ENCODE measurements around the gene MTA1.
A peak's percentile ranks its signal among the peaks of the same experiment; 100 is the strongest.

Gene MTA1

GRCh38 chr14:105387530-105387922 lies 32.1 kb upstream of the MTA1 start:
- no peak for DNase-seq

GRCh38 chr14:105388110-105388951 lies 31.3 kb upstream of the MTA1 start:
- no peak for DNase-seq

- no peak for DNase-seq
Observed at GRCh38 chr14:105388976-105389375, 30.7 kb upstream of the MTA1 start.

GRCh38 chr14:105389534-105389933 lies 30.1 kb upstream of the MTA1 start:
- DNase-seq, result no peak

- no peak for DNase-seq
Observed at GRCh38 chr14:105389976-105390848, 29.4 kb upstream of the MTA1 start.

GRCh38 chr14:105390849-105391500 lies 28.7 kb upstream of the MTA1 start:
- no peak for DNase-seq

GRCh38 chr14:105391541-105391940 lies 28.1 kb upstream of the MTA1 start:
- no peak for DNase-seq

GRCh38 chr14:105392131-105393090 lies 27.2 kb upstream of the MTA1 start:
- no peak for DNase-seq

- no peak for DNase-seq
Observed at GRCh38 chr14:105393151-105393550, 26.5 kb upstream of the MTA1 start.

GRCh38 chr14:105394714-105395537 lies 24.7 kb upstream of the MTA1 start:
- DNase-seq, result no peak

GRCh38 chr14:105395538-105395854 lies 24.1 kb upstream of the MTA1 start:
- no peak for DNase-seq

GRCh38 chr14:105397350-105397931 lies 22.2 kb upstream of the MTA1 start:
- no peak for DNase-seq

- peak; percentile 58 to 65 for DNase-seq
Observed at GRCh38 chr14:105398044-105398725, 21.4 kb upstream of the MTA1 start, which contains the start of gene TEX22. TEX22 (plus strand) TSS chr14:105398538; CDS start chr14:105399341, 803 bp downstream.

GRCh38 chr14:105398726-105399465 lies 20.7 kb upstream of the MTA1 start:
- DNase-seq, result peak; percentile 57

- peak in 1 of 2 experiments; percentile 34 for DNase-seq
Observed at GRCh38 chr14:105399466-105399775, 20.2 kb upstream of the MTA1 start.

GRCh38 chr14:105400016-105400415 lies 19.6 kb upstream of the MTA1 start:
- no peak for DNase-seq

- DNase-seq, result no peak
Observed at GRCh38 chr14:105401699-105402098, 17.9 kb upstream of the MTA1 start.

- DNase-seq, result no peak
Observed at GRCh38 chr14:105408592-105408991, 11.0 kb upstream of the MTA1 start.

- DNase-seq, result peak in 1 of 2 experiments; percentile 20
Observed at GRCh38 chr14:105409364-105409763, 10.3 kb upstream of the MTA1 start.

GRCh38 chr14:105410642-105411016 lies 9.0 kb upstream of the MTA1 start:
- DNase-seq, result no peak

Measured in AML-193 (cell line).